NAMALWA (cell line): ENCODE results near the gene CRISPLD2.

Experiments
- DNase-seq: peaks from one replicate; pipeline ENCODE4 v3.0.0-alpha.2; 2015; ENCODE audit warnings: low spot score

CRISPLD2 gene

DNA sequence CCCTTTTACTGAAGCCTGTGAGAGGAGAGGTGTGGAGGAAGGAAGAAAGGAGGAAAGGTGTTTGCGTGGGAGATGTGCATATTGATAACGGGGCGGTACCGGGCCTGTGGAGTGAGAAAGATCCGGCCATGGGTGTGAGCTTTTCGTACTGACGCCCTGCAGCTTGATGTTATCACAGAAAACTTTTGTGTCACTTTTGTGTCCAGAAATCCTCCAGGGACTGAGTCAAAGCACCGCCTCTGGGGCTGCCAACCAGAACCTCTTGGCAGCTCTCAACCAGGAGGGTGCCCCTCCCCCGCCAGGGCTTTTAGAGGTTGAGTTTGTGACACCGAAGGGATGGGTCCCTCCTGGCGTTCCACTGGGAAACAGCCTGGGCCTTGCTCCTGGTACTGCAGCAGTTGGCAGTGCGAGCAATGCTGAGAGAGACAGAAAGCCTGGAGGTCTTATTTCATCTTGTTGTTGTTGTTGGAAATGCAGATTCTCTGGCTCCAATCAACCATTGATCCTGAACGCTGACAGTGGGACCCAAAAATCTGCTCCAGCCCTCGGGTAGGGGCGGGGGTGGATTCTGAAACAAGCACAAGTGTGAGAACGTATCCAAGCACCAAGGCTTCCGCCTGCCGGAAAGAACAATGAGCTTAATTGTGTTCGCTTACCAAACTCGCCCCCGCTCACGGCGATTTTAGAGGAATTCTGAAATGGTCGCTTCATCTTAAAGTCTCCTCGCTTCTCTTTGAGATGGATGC is 65.0 kb downstream of the CRISPLD2 start:
- DNase-seq: no peak

DNA sequence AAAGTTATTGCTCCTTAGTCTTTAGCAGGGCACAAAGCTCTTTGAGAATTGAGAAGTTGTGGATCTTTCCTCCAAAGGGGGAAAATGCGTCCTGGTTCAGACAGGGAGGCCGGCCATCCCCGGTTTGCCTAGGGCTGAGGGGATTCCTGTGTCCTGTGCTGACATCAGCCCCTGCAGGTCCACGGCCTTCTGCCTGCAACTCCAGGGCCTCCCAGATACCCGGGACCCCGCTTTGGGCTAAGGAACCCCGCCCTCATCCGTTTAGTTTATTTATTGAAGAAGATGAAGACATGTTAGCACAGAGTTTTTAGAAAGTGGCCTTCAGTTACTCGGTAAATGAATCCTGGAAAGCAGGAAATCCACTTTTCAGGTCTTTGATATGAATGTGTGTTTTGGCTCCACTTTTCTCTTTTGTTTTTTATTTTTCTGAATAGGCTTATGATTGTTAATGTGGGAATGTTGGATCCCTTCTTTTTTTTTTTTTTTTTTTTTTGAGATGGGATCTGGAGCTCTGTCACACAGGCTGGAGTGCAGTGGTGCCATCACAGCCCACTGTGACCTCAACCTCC is 65.6 kb downstream of the CRISPLD2 start:
- no peak for DNase-seq

DNA sequence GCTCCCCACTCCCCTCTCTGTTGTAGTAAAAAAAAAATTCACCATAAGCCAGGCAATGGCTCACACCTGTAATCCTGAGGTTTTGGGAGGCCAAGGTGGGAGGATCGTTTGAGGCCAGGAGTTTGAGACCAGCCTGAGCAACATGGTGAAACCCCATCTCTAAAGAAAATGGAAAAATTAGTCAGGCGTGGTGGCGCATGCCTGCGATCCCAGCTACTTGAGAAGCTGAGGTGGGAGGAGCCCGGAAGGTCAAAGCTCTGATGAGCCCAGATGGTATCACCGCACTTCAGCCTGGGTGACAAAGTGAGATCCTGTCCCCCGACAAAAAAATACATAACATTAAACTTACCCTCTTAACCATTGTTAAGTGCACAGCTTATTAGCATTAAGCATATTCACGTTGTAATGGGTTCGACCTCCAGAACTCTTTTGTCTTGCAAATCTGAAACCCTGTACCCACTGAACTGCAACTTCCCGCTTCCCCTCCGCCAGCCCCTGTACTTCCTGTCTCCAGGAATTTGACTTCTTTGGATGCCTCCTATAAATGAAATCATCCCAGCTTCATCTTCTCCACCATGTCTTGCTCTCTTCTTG is 66.8 kb downstream of the CRISPLD2 start:
- DNase-seq: no peak

GRCh38 chr16:84887207-84887606 is 67.4 kb downstream of the CRISPLD2 start:
- no peak for DNase-seq

- DNase-seq: no peak
Measured at GRCh38 chr16:84888450-84888849, 68.7 kb downstream of the CRISPLD2 start.

DNA sequence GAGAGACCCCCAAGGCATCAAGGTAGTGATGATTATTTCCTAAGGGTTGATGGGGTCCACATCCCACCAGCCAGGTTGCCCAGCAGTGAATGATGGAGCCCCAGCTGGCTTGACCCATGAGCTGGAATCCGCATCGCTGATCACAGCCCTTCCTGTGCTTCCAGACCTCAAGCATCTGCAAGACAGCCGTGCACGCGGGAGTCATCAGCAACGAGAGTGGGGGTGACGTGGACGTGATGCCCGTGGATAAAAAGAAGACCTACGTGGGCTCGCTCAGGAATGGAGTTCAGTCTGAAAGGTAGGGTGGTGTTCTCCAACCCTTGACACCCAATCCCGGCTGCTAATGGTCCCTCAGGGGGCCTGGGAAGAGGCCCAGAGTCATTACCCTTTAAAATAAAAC is 69.3 kb downstream of the CRISPLD2 start:
- DNase-seq: no peak

DNA sequence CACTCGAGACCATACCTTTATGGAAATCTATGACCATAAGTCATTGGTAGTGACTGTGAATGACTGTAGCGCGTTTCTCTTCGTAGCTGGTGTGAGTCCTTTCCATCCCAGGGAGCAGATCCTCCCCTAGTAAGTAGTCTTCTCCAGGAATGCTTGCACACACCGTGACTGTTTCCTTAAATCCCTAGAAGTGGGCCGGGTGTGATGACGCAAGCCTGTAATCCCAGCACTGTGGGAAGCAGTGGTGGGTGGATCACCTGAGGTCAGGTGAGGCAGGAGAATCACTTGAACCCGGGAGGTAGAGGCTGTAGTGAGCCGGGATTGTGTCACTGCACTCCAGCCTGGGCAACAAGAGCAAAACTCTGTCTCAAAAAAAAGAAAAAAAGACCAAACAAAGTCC is 70.6 kb downstream of the CRISPLD2 start:
- no peak for DNase-seq

DNA sequence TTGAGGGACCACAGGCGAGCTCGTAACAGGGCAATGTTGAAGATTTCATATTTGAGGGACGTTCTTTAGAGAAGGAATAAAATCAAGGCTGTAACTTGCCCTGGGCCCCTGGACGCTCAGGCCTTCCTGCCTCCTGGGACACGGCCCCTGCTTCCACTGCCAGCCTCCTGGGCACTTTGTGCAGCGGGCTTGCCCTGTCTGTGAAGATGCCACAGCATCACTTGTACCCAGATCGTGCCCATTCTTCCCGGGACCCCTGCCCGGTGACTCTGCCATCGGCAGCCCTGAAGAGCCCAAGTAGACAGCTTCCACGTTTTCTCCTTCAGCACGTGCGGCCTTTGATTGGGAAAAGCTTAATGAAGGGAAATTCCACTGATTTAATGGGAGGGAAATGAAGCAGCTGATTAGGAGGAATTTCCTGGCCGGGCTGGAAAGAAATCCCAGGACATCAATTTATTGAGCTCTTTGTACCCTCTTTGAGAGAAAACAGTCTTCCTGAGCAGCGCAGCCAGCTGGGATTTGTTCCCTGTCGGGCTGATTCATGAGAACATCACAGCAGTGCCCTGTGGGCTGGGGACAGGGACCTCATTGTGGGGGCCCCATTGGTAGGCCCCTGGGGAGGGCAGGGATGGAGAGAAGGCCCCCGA is 71.5 kb downstream of the CRISPLD2 start:
- no peak for DNase-seq

- no peak for DNase-seq
Measured at GRCh38 chr16:84892097-84892496, 72.3 kb downstream of the CRISPLD2 start.

- no peak for DNase-seq
Measured at GRCh38 chr16:84893467-84893848, 73.7 kb downstream of the CRISPLD2 start.

DNA sequence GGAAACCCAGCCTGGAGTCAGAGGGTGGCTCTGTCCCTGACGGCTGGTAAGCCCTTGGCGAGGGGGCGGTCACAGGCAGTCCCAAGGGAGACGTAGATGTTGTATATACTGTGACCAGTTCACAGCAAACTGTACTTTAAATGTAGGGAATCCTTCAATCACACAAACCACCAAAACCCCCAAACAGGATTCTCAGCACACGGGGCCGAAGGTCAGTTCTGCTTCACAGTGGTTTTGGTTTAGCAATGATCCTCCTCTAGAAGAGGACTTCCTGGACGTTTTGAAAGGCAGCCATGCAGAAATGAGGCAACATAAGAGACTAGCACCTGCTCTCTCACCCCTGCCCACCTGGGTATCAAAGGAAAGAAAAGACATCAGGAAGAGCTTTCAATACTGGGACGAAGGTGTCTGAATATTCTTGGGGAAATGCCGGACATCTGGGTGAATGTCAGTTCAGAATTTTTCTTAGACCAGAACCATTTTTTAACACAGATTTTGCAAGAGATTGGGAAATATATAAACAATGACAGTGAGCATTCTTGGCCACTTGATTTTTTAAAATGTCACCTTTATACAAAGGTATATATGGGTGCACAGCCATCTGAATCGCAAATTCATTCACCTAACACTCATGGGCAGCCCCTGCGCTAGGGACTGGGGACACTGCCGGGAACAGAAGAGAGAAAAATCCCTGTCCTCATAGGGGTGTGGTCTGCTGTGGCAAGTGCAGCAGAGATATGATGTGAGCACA is 74.2 kb downstream of the CRISPLD2 start:
- no peak for DNase-seq

DNA sequence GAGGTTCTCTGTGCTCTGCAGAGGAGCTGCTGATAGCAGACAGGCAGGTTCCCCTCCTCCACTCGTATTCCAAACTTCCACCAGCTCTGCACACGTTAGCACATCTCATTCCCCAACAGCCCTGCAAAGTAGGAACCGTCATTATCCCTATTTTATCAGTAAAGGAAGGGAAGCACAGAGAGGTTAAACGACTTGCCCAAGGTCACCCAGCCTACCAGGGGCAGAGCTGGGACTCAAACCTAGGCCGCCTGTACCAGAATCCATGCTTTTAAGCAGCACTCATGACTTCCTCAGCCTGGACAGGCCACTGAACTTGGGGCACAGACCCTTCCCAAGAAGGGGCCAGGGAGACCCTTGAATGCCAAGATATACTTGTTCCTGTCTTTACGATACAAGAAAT is 75.2 kb downstream of the CRISPLD2 start:
- DNase-seq: no peak

GRCh38 chr16:84896847-84897246 is 77.1 kb downstream of the CRISPLD2 start:
- no peak for DNase-seq

DNA sequence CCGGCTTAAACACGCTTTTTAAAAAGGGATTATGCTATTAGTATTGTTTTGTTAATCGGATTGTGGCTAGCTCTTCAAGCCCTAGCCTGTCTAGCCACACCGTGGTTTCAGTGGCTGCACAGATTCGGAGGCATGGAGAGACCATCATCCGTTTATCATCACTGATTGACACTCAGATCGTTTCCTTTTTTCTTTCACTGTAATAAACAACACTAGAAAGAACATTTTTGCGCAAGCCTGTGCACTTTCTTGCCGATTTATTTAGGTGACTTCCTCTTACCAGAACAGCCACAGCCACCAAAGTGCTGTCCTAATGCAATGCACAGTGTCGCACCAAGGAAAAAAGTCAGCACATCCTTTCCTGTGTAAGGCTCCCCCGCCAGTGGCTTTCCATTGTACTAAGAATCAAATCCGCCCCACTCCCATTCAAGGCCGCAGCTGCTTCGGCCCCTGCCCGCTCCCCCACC is 78.2 kb downstream of the CRISPLD2 start:
- DNase-seq: no peak

DNA sequence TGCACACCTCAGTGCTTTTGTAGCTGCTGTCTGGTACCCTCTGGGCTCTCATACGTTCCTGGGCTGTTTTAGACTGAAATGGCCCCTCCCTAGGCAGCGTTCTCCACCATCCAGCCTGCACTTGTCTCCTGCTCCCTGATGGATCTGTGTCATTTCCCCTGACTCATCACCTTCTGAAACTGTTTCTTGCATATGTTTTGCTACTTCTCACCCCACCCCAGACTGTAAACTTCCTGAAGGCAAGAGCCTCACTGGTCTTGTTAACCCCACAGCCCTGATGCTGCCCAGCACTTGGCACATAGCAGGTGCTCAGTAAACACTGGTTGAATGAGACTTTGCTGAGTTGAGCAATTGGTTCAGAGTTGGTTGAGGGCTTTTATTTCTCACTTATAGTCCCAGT is 78.7 kb downstream of the CRISPLD2 start:
- no peak for DNase-seq

DNA sequence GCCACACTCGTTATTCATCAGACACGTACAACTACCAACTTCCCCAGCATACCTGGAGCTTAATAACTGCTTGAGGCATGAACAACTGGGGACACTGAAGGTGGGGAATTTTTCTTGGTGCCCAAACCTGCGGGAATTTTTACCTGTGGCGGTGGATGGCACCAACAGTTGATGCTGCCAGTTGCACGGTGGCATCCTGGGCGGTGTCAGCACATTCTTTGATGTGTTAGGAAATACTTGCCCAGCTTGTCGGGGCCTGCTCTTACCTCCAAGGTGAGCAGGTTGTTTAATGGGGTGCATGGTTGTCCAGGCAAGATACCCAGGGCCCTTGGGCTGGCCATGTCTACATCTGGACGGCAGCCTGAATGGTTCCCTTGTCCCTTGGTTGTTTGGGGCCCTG is 79.6 kb downstream of the CRISPLD2 start:
- no peak for DNase-seq

- no peak for DNase-seq
Measured at GRCh38 chr16:84905965-84906460, 86.2 kb downstream of the CRISPLD2 start.

DNA sequence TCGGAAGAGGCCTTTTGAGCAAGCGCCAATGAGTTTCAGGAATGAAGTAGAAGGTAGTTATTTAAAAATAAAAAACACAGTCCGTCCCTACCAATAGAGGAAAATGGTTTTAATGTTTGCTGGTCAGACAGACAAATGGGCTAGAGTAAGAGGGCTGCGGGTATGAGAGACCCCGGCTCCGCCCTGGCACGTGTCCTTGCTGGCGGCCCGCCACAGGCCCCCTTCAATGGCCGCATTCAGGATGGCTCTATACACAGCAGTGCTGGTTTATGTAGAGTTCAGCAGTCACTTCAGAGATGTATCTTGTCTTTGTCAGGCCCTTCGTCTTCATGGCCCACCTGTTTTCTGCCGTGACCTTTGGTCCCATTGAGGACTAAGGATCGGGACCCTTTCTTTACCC is 87.3 kb downstream of the CRISPLD2 start:
- no peak for DNase-seq

- DNase-seq: no peak
Measured at GRCh38 chr16:84907575-84907974, 87.8 kb downstream of the CRISPLD2 start.

DNA sequence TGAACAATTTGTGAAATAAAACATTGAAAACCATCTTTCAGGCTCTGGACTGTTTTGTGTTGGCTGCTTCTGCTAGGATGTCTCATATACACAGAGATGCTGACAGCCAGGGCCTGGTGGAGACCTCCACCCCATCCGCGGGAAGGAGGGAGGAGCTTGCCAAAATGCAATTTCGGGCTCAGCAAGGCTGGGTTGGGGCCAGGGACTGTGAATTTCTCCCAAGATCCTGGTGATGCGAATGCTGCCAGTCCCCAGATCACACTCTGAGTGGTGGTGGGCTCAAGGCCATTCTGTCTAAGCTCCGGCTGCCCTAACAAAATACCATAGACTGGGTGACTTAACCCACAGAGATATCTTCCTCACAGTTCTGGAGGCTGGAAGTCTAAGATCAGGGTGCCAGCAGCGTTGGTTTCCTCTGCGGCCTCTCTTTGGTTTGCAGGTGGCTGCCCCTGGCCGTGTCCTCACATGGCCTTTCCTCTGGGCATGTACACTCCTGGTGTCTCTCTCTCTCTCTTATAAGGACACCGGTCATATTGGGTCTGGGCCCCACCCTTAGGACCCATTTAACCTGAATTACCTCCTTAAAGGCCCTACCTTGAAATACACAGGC is 89.8 kb downstream of the CRISPLD2 start:
- DNase-seq: no peak

DNA sequence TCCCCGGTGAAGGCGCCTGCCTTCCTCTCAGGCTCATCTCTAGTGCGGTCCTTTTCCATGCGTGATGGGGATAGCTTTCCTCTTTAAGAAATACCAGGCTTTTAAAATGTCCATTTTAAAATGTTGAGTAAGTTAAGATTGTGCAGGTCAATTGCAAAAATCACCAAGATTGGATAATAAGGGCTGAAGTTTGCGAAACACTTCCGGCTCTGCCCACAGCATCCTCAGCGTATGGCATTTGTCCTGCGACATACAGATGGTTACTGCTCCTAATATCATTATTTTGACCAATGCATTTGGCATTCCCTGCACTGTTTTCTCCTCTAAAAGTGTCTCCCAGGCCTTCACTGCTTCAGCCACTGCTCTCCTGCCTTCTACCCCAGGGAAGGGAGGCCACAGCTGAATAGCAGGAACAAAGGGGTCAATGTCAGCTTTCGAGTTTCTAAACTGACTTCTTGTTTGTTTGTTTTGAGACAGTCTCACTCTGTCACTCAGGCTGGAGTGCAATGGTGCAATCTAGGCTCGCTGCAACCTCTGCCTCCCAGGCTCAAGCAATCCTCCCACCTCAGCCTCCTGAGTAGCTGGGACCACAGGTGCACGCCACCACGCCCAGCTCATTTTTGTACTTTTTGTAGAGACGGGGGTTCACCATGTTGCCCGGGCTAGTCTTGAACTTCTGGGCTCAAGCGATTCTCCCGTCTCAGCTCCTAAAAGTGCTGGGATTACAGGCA is 91.9 kb downstream of the CRISPLD2 start:
- DNase-seq: no peak
